Sigmoid colon (tissue), 4 donors: Measurements from ENCODE around the gene ITSN2.

Source experiments
- CTCF ChIP-seq, 4 experiments: fragments of 450-650 bp in 3 of 4; fragments of 200-600 bp in 1 of 4; IDR thresholded peaks; one replicate each; pipeline ENCODE4 v1.5.1; 2016 to 2019; ENCODE audit warnings: antibody characterized with exemption in 4 of 4, mild to moderate bottlenecking in 3 of 4, moderate library complexity in 2 of 4
- EP300 ChIP-seq, 4 donors: sonication (generic); formaldehyde crosslinking; IDR thresholded peaks; one replicate each; pipeline ENCODE4 v1.6.1; 2017; ENCODE audit warnings: antibody characterized with exemption in 4 of 4
- POLR2A ChIP-seq, 2 donors: fragments of 450-650 bp; IDR thresholded peaks; one replicate each; pipeline ENCODE4 v1.6.1; 2016; ENCODE audit warnings: antibody characterized with exemption in 2 of 2, mild to moderate bottlenecking in 2 of 2, moderate library complexity in 2 of 2
- POLR2AphosphoS5 ChIP-seq, 4 donors: sonication (generic); formaldehyde crosslinking; IDR thresholded peaks; one replicate each; pipeline ENCODE4 v1.6.1; 2017; ENCODE audit warnings: antibody characterized with exemption in 4 of 4

DNA sequence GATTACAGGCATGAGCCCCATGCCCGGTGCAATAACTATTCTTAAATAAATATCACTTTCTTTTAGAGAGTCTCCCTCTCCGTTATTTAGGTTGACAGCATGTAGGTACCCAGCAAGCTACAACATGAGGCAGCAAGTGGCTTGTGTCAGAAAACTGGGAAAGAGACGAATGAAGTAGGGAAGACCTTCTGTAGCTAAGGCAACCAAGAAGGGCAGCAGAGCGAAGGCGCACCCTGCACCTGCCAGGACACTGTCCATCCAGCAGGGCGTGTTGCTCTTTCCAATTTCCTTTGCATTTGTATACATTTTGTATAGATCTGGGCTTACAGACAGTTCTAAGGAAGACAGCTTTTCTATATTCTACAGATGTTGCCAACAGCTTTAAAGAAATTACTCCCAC, 137.4 kb downstream of the ITSN2 start:
- TF ChIP-seq CTCF (IDR thresholded peaks at IDR 0.05) (no peak), POLR2AphosphoS5 (IDR thresholded peaks at IDR 0.05) (no peak), POLR2A (IDR thresholded peaks at IDR 0.05) (no peak), EP300 (IDR thresholded peaks at IDR 0.05) (no peak)
